GM18505 (cell line): ENCODE results near the gene ASB13.

Source experiments
- ATAC-seq: cut with Tn5 transposase; IDR thresholded peaks from one replicate; pipeline ENCODE4 v1.9.1; 2021; ENCODE audit not compliant: unreplicated experiment
- POLR2A ChIP-seq: IDR thresholded peaks from 4 replicates; pipeline ENCODE4 v1.6.1; 2011; ENCODE audit warnings: borderline replicate concordance; ENCODE audit not compliant: insufficient read depth, insufficient read length; ENCODE audit errors: extremely low read depth

Gene ASB13

GRCh38 chr10:5663692-5664427, 2.5 kb downstream of the ASB13 start:
- ATAC-seq: no peak
- no peak for TF ChIP-seq POLR2A

- TF ChIP-seq POLR2A: no peak
- no peak for ATAC-seq
Observed at GRCh38 chr10:5662708-5663579, 3.5 kb downstream of the ASB13 start.

DNA sequence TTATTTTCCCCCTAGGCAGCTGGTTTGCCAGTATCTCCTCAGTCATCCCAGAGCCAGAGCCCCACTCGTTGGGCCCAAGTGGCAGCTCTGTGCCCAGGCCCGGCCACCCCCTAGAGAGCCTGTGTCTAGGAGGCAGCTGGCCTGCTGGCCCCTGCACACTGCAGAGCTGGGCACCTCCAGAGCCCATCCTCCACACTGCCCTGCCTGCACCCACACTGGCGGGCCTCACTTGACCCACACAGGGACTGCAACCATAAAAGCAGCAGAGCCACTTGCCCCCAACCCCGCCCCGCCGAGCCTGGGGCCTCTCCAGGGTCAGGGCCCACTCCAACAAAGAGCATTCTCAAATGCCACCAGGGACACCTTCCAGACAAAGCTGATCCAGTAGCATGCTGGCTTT, 5.4 kb downstream of the ASB13 start:
- ATAC-seq: no peak
- TF ChIP-seq POLR2A: no peak

DNA sequence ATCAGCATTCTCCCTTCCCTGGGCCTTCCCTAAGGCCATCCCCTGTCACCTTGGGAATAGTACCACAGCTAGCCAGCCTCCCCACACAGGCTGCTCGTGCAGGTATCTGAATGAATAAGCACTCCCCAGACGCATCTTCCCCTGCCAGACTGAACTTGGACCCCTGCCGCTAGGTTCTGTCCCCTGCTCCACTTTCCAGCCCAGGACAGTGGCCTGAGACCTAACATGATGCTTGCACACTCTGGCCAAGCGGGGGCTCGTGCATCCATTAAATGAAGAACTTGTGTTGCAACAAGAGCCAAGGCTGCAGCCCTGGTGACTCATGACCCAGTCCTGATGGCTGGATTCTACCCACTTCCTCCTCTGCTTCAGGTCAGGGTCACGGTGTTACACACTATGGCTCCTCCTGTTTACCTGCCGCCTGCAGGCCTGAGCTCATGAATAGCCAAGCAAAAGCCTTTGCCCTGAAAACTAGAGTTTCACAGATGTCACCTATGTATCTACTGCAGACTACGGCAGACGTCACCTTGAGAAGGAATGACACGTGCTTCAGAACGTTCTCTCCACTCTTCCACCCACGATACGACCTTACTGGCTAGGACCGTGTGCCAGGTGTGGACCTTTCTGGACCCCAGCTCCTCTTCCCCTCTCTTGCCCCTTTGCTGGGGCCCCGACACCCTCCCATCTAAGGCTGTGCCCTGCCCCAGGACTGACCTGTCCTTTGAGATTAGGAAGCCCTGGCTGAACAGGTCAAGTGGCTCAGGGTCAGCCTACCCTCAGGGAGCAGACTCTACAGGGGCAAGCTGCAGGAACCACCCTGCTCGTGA, 6.5 kb downstream of the ASB13 start:
- TF ChIP-seq POLR2A: no peak
- ATAC-seq: peak; percentile 78

GRCh38 chr10:5658871-5659618, 7.3 kb downstream of the ASB13 start:
- no peak for ATAC-seq
- no peak for TF ChIP-seq POLR2A

DNA sequence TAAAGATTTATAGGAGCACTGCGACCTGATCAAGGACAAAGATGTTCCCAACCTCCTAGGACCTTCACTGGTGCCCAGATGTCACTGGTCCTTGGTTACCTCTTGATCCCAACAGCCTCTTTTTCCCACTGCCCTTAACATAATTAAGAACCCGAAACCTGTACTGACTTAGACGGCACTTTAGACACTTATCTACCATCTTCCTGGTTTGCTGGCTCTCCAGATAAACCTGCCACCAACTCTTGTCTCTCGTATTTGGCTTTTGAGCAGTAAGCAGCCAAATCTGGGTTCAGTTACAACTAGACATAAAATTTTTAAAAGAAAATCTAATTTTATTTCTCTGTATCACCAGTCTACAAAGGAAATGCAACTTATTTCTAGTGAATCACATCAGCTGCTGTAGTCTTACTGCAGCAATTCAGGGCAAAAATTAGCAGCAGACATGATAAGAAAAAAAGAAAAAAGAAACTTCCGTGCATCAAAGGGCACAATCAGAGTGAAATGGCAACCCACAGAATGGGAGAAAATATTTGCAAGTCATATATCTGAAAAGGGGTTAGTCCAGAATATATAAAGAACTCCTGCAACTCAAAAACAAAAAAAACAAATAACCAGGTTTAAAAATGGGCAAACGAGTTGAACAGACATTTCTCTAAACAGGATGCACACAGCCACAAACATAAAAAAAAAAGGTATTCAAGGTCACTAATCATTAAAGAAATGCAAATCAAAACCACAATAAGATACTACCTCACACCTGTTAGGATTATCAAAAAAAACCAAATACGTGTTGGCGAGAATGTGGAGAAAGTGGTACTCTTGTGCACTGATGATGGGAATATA, 9.4 kb downstream of the ASB13 start:
- TF ChIP-seq POLR2A: no peak
- no peak for ATAC-seq

DNA sequence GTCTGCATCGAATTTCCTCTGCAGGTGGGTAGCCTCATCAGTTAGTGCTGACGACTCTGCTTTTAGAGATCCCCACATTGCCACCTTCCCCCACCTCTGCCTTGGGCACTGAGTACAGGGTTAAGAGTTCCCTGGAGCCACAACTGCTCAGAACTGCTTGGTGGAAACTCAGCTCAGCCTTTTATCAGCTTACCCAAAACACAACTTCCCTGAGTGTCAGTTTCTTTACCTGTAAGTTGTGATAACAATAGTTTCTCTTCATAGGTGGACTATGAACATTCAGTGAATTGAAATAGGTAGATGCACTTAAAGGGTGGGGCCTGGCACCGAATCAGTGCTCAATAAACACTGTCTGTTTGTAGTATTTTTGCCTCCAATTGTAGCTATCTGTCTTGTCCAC, 11.3 kb downstream of the ASB13 start:
- ATAC-seq: no peak
- TF ChIP-seq POLR2A: no peak

DNA sequence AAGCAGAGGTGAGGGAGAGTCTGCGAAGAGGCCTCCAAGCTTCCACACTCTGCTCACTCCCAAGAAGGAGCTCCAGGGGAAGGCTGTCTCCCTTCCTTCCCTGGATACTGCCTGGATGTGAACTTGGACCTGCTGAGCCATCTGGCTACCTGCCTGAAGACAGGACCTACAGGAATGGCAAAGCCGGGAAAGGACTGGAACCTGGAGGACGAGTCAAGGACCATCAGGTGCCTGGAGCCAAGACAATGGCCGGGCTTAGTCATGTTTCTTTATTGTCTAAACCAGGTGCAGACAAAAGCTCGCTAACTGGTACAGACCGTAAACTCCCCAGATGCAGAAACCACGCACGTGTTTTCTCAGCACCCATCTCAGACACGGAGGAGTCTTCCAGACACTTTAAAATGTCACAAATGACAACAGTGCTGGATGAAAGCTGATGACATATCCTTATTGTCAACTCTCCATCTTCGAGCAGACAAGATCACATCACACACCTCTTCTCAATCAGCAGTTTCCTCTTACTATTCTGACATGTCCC, 12.1 kb downstream of the ASB13 start:
- ATAC-seq: no peak
- no peak for TF ChIP-seq POLR2A

- no peak for TF ChIP-seq POLR2A
- no peak for ATAC-seq
Observed at GRCh38 chr10:5652746-5653145, 13.6 kb downstream of the ASB13 start.

- ATAC-seq: no peak
- TF ChIP-seq POLR2A: no peak
Observed at GRCh38 chr10:5651388-5651764, 15.0 kb downstream of the ASB13 start.

DNA sequence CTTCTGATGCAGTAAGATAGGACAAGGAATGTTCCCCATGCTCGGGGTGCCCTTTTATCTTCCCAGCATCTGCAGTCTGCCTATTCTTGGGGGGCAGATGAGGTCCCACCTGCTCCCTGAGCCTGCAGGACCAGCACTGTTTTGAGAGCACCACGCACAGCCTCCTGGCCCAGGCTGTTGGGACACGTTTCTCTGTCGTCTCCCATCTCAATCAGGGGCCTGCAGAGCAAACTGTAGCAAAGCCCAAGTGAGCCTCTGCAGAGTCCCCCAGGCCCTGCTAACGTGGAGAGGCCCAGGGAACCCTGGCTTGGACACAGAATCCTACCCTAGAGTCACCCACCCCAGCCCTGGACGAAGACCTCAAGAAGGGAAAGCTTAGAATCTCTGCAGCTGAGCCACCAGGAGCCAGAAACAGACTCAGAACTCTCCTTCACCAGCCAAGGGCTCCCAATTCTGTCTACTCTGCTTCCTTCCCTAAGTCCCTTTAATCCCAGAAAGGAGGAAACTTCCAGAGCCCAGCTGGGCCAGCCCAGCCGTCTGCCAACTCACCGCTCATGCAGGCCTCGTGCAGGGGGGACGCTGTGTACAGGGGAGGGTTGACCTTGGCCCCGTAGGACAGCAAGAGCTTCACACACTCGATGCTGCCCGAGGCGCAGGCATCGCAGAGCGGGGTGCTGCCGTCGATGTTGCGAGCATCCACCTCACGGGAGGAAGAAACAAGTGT, 15.6 kb downstream of the ASB13 start:
- no peak for ATAC-seq
- TF ChIP-seq POLR2A: no peak
